HEK293 (cell line): Measurements from ENCODE around the gene KY.

Source experiments
- KLF1 ChIP-seq: fragments of 450-650 bp; formaldehyde crosslinking; IDR thresholded peaks from 2 replicates; pipeline ENCODE4 v1.5.1; 2016; ENCODE audit warnings: missing biosample characterization, missing genetic modification characterization
- SALL2 ChIP-seq: fragments of 450-650 bp; formaldehyde crosslinking; IDR thresholded peaks from 2 replicates; pipeline ENCODE4 v1.5.0; 2017; ENCODE audit warnings: missing biosample characterization, mild to moderate bottlenecking, missing genetic modification characterization, borderline replicate concordance
- YY1 ChIP-seq: fragments of 450-650 bp; formaldehyde crosslinking; IDR thresholded peaks from 2 replicates; pipeline ENCODE4 v1.5.1; 2018; ENCODE audit warnings: missing biosample characterization, missing genetic modification characterization
- ZNF175 ChIP-seq: fragments of 450-650 bp; formaldehyde crosslinking; IDR thresholded peaks from 2 replicates; pipeline ENCODE4 v1.5.1; 2016; ENCODE audit warnings: missing biosample characterization, missing genetic modification characterization
- ZNF202 ChIP-seq: fragments of 450-650 bp; formaldehyde crosslinking; IDR thresholded peaks from 2 replicates; pipeline ENCODE4 v1.5.1; 2016; ENCODE audit warnings: missing biosample characterization, missing genetic modification characterization, borderline replicate concordance
- ZNF274 ChIP-seq, 2 experiments: fragments of 200-500 bp in 1 of 2; fragments of 450-650 bp in 1 of 2; sonication (Bioruptor generic) in 1 of 2; formaldehyde crosslinking in 1 of 2; IDR thresholded peaks; 2 replicates each; pipeline versions ENCODE4 v1.5.1 to v1.6.1; 2014 to 2016; ENCODE audit warnings: borderline replicate concordance in 1 of 2, inconsistent platforms in 1 of 2, low read length in 1 of 2, missing biosample characterization in 1 of 2, missing genetic modification characterization in 1 of 2
- ZNF302 ChIP-seq: fragments of 450-650 bp; formaldehyde crosslinking; IDR thresholded peaks from 2 replicates; pipeline ENCODE4 v1.5.1; 2016; ENCODE audit warnings: missing biosample characterization, missing genetic modification characterization, low read depth
- ZNF416 ChIP-seq: fragments of 450-650 bp; formaldehyde crosslinking; IDR thresholded peaks from 2 replicates; pipeline ENCODE4 v1.5.1; 2016; ENCODE audit warnings: missing biosample characterization, missing genetic modification characterization
- ZNF670 ChIP-seq: fragments of 450-650 bp; formaldehyde crosslinking; IDR thresholded peaks from 2 replicates; pipeline ENCODE4 v1.5.1; 2016; ENCODE audit warnings: missing biosample characterization, missing genetic modification characterization, low read depth
- TF ChIP-seq, protein P1 (sequence below): fragments of 450-650 bp; formaldehyde crosslinking; IDR thresholded peaks from 2 replicates; pipeline ENCODE4 v1.5.1; 2016; ENCODE audit warnings: missing biosample characterization, missing genetic modification characterization
- TF ChIP-seq, protein P2 (sequence below): fragments of 450-650 bp; formaldehyde crosslinking; conservative IDR thresholded peaks from 2 replicates; pipeline ENCODE4 v1.5.1; 2016; ENCODE audit warnings: low read depth, missing biosample characterization, missing genetic modification characterization
- TF ChIP-seq, protein P3 (sequence below): fragments of 450-650 bp; formaldehyde crosslinking; IDR thresholded peaks from 2 replicates; pipeline ENCODE4 v1.5.1; 2016; ENCODE audit warnings: missing biosample characterization, missing genetic modification characterization, low read depth

DNA sequence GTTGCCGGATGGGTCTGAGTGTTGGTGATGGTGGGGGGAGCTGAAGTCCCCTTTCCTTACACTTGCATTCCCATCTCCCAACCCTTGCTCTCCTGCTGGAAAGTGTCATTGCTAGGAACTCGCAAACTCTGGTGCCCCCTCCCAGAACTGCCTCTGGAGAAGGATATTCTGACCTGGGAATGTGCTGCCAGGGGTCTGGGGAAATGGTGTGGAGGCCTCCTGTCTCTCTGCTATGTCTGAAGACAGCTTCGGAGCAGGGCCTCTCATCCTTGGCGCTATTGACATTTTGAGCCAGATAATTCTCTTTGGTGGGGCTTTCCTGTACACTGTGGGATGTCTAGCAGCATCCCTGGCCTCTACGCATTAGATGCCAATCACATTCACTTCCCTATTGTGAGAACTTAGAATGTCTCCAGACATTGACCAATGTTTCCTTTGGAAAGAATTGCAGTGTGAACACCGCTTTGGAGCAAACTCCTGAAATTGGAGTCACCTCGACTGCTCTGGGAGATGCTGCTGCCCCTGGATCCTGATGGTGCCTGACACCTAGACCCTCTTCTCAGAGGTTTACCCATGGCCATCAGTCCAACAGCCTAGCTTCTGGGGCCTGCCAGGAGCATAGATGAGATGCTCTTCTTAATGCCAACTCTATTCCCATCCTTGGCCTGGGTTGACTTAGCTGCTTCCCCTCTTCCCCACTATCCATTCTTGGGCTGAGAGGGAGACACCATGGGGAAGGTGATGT is 2.2 kb upstream of the KY start:
- TF ChIP-seq ZNF670 (no peak), ZNF416 (tag by site-specific recombination) (no peak), YY1 (no peak), ZNF302 (no peak), ZNF274 (IDR thresholded peaks at IDR 0.05; ENCODE audit: low read length) (no peak), ZNF274 (tag by site-specific recombination; IDR thresholded peaks at IDR 0.05; ENCODE audit: borderline replicate concordance) (no peak), KLF1 (tag by site-specific recombination) (no peak), ZNF202 (tag by site-specific recombination) (no peak), SALL2 (tag by site-specific recombination) (no peak), ZNF175 (tag by site-specific recombination) (no peak)
- TF ChIP-seq, protein P1, sequence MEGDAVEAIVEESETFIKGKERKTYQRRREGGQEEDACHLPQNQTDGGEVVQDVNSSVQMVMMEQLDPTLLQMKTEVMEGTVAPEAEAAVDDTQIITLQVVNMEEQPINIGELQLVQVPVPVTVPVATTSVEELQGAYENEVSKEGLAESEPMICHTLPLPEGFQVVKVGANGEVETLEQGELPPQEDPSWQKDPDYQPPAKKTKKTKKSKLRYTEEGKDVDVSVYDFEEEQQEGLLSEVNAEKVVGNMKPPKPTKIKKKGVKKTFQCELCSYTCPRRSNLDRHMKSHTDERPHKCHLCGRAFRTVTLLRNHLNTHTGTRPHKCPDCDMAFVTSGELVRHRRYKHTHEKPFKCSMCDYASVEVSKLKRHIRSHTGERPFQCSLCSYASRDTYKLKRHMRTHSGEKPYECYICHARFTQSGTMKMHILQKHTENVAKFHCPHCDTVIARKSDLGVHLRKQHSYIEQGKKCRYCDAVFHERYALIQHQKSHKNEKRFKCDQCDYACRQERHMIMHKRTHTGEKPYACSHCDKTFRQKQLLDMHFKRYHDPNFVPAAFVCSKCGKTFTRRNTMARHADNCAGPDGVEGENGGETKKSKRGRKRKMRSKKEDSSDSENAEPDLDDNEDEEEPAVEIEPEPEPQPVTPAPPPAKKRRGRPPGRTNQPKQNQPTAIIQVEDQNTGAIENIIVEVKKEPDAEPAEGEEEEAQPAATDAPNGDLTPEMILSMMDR (tag by site-specific recombination) = no peak
- TF ChIP-seq, protein P2, sequence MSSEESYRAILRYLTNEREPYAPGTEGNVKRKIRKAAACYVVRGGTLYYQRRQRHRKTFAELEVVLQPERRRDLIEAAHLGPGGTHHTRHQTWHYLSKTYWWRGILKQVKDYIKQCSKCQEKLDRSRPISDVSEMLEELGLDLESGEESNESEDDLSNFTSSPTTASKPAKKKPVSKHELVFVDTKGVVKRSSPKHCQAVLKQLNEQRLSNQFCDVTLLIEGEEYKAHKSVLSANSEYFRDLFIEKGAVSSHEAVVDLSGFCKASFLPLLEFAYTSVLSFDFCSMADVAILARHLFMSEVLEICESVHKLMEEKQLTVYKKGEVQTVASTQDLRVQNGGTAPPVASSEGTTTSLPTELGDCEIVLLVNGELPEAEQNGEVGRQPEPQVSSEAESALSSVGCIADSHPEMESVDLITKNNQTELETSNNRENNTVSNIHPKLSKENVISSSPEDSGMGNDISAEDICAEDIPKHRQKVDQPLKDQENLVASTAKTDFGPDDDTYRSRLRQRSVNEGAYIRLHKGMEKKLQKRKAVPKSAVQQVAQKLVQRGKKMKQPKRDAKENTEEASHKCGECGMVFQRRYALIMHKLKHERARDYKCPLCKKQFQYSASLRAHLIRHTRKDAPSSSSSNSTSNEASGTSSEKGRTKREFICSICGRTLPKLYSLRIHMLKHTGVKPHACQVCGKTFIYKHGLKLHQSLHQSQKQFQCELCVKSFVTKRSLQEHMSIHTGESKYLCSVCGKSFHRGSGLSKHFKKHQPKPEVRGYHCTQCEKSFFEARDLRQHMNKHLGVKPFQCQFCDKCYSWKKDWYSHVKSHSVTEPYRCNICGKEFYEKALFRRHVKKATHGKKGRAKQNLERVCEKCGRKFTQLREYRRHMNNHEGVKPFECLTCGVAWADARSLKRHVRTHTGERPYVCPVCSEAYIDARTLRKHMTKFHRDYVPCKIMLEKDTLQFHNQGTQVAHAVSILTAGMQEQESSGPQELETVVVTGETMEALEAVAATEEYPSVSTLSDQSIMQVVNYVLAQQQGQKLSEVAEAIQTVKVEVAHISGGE (tag by site-specific recombination) = no peak
- TF ChIP-seq, protein P3, sequence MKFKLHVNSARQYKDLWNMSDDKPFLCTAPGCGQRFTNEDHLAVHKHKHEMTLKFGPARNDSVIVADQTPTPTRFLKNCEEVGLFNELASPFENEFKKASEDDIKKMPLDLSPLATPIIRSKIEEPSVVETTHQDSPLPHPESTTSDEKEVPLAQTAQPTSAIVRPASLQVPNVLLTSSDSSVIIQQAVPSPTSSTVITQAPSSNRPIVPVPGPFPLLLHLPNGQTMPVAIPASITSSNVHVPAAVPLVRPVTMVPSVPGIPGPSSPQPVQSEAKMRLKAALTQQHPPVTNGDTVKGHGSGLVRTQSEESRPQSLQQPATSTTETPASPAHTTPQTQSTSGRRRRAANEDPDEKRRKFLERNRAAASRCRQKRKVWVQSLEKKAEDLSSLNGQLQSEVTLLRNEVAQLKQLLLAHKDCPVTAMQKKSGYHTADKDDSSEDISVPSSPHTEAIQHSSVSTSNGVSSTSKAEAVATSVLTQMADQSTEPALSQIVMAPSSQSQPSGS (tag by site-specific recombination) = no peak
